ENCODE measurements around the gene PGLYRP4.
A peak's percentile ranks its signal among the peaks of the same experiment; 100 is the strongest.

The PGLYRP4 gene

GRCh38 chr1:153288634-153289275 is 59.9 kb downstream of the PGLYRP4 start (continued):
- TF ChIP-seq CTCF (tag by site-specific recombination; IDR thresholded peaks at IDR 0.05) (peak; percentile 46), ZNF280D (tag by site-specific recombination; IDR thresholded peaks at IDR 0.05) (no peak)

Measured in HEK293 (cell line).